HEK293 (cell line): Measurements from ENCODE around the gene HES5.

Experiments
- CTCF ChIA-PET: fragments of 350-600 bp; formaldehyde crosslinking; extraction: SDS; loops from one replicate; lab custom pipeline; 2021; ENCODE audit warnings: antibody characterized with exemption; lab: Yijun Ruan, JAX
- POLR2A ChIA-PET: fragments of 300-600 bp; formaldehyde crosslinking; extraction: SDS; loops from one replicate; lab custom pipeline; 2020; ENCODE audit warnings: antibody characterized with exemption, inconsistent platforms; lab: Yijun Ruan, JAX
- H3K27ac ChIP-seq: fragments of 200-500 bp; sonication (Bioruptor generic); 2 replicates; pipeline ENCODE4 v1.5.1; 2014; ENCODE audit warnings: low read depth, low read length, control low read depth, inconsistent platforms; ENCODE audit errors: extremely low read depth
- H3K36me3 ChIP-seq, 2 experiments: fragments of 200-500 bp in 1 of 2; sonication (Bioruptor generic) in 1 of 2; 1 replicate in 1 of 2; 2 replicates in 1 of 2; pipeline ENCODE4 v1.5.1; 2014 to 2017; ENCODE audit warnings: inconsistent platforms in 2 of 2, low read length in 2 of 2; ENCODE audit not compliant: control insufficient read depth in 2 of 2, insufficient read depth in 1 of 2
- H3K4me1 ChIP-seq: fragments of 200-500 bp; sonication (Bioruptor generic); 2 replicates; pipeline ENCODE4 v1.5.1; 2014; ENCODE audit warnings: mild to moderate bottlenecking, low read length, inconsistent platforms; ENCODE audit not compliant: control insufficient read depth, insufficient read depth
- H3K4me3 ChIP-seq: 2 replicates; pipeline ENCODE4 v1.5.1; 2011; ENCODE audit warnings: low read depth, mild to moderate bottlenecking, control low read depth, low read length, moderate library complexity
- H3K9me3 ChIP-seq: fragments of 200-500 bp; sonication (Bioruptor generic); 2 replicates; pipeline ENCODE4 v1.5.1; 2014; ENCODE audit warnings: low read depth, low read length, inconsistent platforms; ENCODE audit not compliant: control insufficient read depth, insufficient read depth
- GLIS2 ChIP-seq: fragments of 450-650 bp; formaldehyde crosslinking; IDR thresholded peaks from 2 replicates; pipeline ENCODE4 v1.5.1; 2016; ENCODE audit warnings: missing biosample characterization, missing genetic modification characterization
- PRDM1 ChIP-seq: fragments of 450-650 bp; formaldehyde crosslinking; IDR thresholded peaks from 2 replicates; pipeline ENCODE4; 2016; ENCODE audit warnings: missing biosample characterization, missing genetic modification characterization
- YY1 ChIP-seq: fragments of 450-650 bp; formaldehyde crosslinking; IDR thresholded peaks from 2 replicates; pipeline ENCODE4 v1.5.1; 2018; ENCODE audit warnings: missing biosample characterization, missing genetic modification characterization
- ZFHX2 ChIP-seq: fragments of 450-650 bp; formaldehyde crosslinking; conservative IDR thresholded peaks from 2 replicates; pipeline ENCODE4 v1.5.1; 2016; ENCODE audit warnings: missing biosample characterization, missing genetic modification characterization
- ZNF112 ChIP-seq: fragments of 450-650 bp; formaldehyde crosslinking; IDR thresholded peaks from 2 replicates; pipeline ENCODE4 v1.5.0; 2017; ENCODE audit warnings: missing biosample characterization, missing genetic modification characterization
- ZNF114 ChIP-seq: fragments of 450-650 bp; formaldehyde crosslinking; IDR thresholded peaks from 2 replicates; pipeline ENCODE4 v1.5.0; 2017; ENCODE audit warnings: missing biosample characterization, missing genetic modification characterization
- ZNF121 ChIP-seq: fragments of 450-650 bp; formaldehyde crosslinking; IDR thresholded peaks from 2 replicates; pipeline ENCODE4 v1.5.1; 2016; ENCODE audit warnings: missing biosample characterization, missing genetic modification characterization
- ZNF366 ChIP-seq: fragments of 450-650 bp; formaldehyde crosslinking; conservative IDR thresholded peaks from 2 replicates; pipeline ENCODE4 v1.5.1; 2016; ENCODE audit warnings: missing biosample characterization, missing genetic modification characterization
- ZNF416 ChIP-seq: fragments of 450-650 bp; formaldehyde crosslinking; IDR thresholded peaks from 2 replicates; pipeline ENCODE4 v1.5.1; 2016; ENCODE audit warnings: missing biosample characterization, missing genetic modification characterization
- ZNF596 ChIP-seq: fragments of 450-650 bp; IDR thresholded peaks from 2 replicates; pipeline ENCODE4 v1.5.0; 2018; ENCODE audit warnings: missing biosample characterization, mild to moderate bottlenecking, missing genetic modification characterization, moderate library complexity
- ZNF677 ChIP-seq: fragments of 450-650 bp; IDR thresholded peaks from 2 replicates; pipeline ENCODE4 v1.5.0; 2018; ENCODE audit warnings: missing biosample characterization, mild to moderate bottlenecking, missing genetic modification characterization, moderate library complexity
- ZNF707 ChIP-seq: fragments of 450-650 bp; formaldehyde crosslinking; IDR thresholded peaks from 2 replicates; pipeline ENCODE4 v1.5.1; 2016; ENCODE audit warnings: missing biosample characterization, missing genetic modification characterization
- ZNF791 ChIP-seq: fragments of 450-650 bp; formaldehyde crosslinking; IDR thresholded peaks from 2 replicates; pipeline ENCODE4 v1.5.1; 2016; ENCODE audit warnings: missing biosample characterization, missing genetic modification characterization
- TF ChIP-seq, protein P1 (sequence below): fragments of 450-650 bp; formaldehyde crosslinking; IDR thresholded peaks from 2 replicates; pipeline ENCODE4 v1.5.1; 2016; ENCODE audit warnings: missing biosample characterization, missing genetic modification characterization
- TF ChIP-seq, protein P2 (sequence below): fragments of 450-650 bp; formaldehyde crosslinking; IDR thresholded peaks from 2 replicates; pipeline ENCODE4; 2016; ENCODE audit warnings: missing biosample characterization, missing genetic modification characterization
- TF ChIP-seq, protein P3 (sequence below): fragments of 450-650 bp; formaldehyde crosslinking; conservative IDR thresholded peaks from 2 replicates; pipeline ENCODE4 v1.5.1; 2016; ENCODE audit warnings: low read depth, missing biosample characterization, missing genetic modification characterization
- TF ChIP-seq, protein P4 (sequence below): fragments of 450-650 bp; formaldehyde crosslinking; IDR thresholded peaks from 2 replicates; pipeline ENCODE4 v1.5.1; 2017; ENCODE audit warnings: missing biosample characterization, mild to moderate bottlenecking, missing genetic modification characterization, moderate library complexity

Gene HES5

DNA sequence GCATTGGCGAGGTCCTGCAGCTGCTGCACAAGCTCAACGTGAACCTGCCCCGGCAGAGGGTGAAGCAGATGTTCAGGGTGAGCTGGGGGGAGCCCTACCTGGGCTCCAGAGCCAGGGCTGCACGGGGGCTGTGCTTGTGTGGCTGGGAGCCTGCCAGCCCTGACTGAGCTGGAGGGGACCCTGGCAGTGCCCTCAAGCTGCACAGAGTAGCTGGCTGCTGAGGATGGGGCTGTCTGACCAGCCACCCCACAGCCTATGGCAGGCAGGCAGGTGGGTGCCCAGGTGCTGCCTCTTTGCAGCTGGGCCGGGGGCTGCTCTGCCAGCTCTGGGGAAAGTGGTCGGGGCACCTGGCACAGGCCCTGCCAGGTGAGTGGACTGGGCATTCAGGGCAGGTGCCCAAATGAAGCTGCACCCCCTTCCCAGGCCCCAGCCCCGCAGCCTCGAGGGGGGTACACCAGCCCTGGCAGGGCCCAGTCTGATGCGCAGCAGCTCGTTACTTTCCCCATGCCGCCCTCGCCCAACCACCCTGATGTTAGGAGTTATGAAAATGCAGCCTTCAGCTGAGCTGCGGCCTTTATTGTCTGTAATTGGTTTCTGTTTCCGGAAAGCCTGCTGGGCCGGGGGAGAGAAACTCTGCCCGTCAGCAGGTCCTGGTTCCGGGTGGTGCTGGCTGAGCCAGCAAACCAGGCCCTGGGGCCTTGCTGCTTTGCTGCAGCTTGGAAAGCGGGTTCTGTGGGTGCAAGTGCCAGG lies 49.7 kb downstream of the HES5 start:
- H3K27ac ChIP-seq, result no peak overlapping the region
- CTCF ChIA-PET, result no interaction called here
- no peaks in the 10 kb centered on the region for H3K36me3 ChIP-seq
- POLR2A ChIA-PET, result no interaction called here
- no peak for TF ChIP-seq GLIS2 (tag by site-specific recombination)
- TF ChIP-seq ZNF677 (tag by site-specific recombination), result no peak
- TF ChIP-seq, protein P1, sequence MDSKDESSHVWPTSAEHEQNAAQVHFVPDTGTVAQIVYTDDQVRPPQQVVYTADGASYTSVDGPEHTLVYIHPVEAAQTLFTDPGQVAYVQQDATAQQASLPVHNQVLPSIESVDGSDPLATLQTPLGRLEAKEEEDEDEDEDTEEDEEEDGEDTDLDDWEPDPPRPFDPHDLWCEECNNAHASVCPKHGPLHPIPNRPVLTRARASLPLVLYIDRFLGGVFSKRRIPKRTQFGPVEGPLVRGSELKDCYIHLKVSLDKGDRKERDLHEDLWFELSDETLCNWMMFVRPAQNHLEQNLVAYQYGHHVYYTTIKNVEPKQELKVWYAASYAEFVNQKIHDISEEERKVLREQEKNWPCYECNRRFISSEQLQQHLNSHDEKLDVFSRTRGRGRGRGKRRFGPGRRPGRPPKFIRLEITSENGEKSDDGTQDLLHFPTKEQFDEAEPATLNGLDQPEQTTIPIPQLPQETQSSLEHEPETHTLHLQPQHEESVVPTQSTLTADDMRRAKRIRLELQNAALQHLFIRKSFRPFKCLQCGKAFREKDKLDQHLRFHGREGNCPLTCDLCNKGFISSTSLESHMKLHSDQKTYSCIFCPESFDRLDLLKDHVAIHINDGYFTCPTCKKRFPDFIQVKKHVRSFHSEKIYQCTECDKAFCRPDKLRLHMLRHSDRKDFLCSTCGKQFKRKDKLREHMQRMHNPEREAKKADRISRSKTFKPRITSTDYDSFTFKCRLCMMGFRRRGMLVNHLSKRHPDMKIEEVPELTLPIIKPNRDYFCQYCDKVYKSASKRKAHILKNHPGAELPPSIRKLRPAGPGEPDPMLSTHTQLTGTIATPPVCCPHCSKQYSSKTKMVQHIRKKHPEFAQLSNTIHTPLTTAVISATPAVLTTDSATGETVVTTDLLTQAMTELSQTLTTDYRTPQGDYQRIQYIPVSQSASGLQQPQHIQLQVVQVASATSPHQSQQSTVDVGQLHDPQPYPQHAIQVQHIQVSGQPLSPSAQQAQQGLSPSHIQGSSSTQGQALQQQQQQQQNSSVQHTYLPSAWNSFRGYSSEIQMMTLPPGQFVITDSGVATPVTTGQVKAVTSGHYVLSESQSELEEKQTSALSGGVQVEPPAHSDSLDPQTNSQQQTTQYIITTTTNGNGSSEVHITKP, result no peak
- TF ChIP-seq ZNF114 (tag by site-specific recombination), result no peak
- TF ChIP-seq ZNF366 (tag by site-specific recombination), result no peak
- no peak for TF ChIP-seq ZNF121 (tag by site-specific recombination)
- TF ChIP-seq ZNF707 (tag by site-specific recombination), result no peak
- TF ChIP-seq ZNF112 (tag by site-specific recombination), result no peak
- TF ChIP-seq, protein P2, sequence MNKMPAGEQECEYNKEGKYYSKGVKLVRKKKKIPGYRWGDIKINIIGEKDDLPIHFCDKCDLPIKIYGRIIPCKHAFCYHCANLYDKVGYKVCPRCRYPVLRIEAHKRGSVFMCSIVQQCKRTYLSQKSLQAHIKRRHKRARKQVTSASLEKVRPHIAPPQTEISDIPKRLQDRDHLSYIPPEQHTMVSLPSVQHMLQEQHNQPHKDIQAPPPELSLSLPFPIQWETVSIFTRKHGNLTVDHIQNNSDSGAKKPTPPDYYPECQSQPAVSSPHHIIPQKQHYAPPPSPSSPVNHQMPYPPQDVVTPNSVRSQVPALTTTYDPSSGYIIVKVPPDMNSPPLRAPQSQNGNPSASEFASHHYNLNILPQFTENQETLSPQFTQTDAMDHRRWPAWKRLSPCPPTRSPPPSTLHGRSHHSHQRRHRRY (tag by site-specific recombination), result no peak
- no peak for TF ChIP-seq YY1
- TF ChIP-seq ZNF791, result no peak
- no peak for TF ChIP-seq ZNF416
- TF ChIP-seq, protein P3, sequence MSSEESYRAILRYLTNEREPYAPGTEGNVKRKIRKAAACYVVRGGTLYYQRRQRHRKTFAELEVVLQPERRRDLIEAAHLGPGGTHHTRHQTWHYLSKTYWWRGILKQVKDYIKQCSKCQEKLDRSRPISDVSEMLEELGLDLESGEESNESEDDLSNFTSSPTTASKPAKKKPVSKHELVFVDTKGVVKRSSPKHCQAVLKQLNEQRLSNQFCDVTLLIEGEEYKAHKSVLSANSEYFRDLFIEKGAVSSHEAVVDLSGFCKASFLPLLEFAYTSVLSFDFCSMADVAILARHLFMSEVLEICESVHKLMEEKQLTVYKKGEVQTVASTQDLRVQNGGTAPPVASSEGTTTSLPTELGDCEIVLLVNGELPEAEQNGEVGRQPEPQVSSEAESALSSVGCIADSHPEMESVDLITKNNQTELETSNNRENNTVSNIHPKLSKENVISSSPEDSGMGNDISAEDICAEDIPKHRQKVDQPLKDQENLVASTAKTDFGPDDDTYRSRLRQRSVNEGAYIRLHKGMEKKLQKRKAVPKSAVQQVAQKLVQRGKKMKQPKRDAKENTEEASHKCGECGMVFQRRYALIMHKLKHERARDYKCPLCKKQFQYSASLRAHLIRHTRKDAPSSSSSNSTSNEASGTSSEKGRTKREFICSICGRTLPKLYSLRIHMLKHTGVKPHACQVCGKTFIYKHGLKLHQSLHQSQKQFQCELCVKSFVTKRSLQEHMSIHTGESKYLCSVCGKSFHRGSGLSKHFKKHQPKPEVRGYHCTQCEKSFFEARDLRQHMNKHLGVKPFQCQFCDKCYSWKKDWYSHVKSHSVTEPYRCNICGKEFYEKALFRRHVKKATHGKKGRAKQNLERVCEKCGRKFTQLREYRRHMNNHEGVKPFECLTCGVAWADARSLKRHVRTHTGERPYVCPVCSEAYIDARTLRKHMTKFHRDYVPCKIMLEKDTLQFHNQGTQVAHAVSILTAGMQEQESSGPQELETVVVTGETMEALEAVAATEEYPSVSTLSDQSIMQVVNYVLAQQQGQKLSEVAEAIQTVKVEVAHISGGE (tag by site-specific recombination), result no peak
- TF ChIP-seq, protein P4, sequence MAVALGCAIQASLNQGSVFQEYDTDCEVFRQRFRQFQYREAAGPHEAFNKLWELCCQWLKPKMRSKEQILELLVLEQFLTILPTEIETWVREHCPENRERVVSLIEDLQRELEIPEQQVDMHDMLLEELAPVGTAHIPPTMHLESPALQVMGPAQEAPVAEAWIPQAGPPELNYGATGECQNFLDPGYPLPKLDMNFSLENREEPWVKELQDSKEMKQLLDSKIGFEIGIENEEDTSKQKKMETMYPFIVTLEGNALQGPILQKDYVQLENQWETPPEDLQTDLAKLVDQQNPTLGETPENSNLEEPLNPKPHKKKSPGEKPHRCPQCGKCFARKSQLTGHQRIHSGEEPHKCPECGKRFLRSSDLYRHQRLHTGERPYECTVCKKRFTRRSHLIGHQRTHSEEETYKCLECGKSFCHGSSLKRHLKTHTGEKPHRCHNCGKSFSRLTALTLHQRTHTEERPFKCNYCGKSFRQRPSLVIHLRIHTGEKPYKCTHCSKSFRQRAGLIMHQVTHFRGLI (tag by site-specific recombination), result no peak
- TF ChIP-seq PRDM1 (tag by site-specific recombination), result no peak
- no peak for TF ChIP-seq ZFHX2 (tag by site-specific recombination)
- TF ChIP-seq ZNF596, result no peak
- H3K4me1 ChIP-seq, result no peaks in the 10 kb centered on the region
- H3K9me3 ChIP-seq, result no peaks in the 10 kb centered on the region
- H3K4me3 ChIP-seq, result no peak overlapping the region
